Hematopoietic multipotent progenitor cell treated with erythropoietin and hydrocortisone succinate and interleukin-3 and kit ligand, for 8 days (in vitro differentiated cells): Measurements from ENCODE around the gene THNSL1.

ENCODE experiments used
- DNase-seq: peaks from one replicate; pipeline ENCODE4 v3.0.0-alpha.2; 2015

Gene THNSL1

GRCh38 chr10:25061125-25061524, 44.7 kb downstream of the THNSL1 start:
- DNase-seq: no peak

- no peak for DNase-seq
These were observed 45.5 kb downstream of the THNSL1 start for GRCh38 chr10:25061711-25062449.

- no peak for DNase-seq
These were observed 46.7 kb downstream of the THNSL1 start for GRCh38 chr10:25063157-25063556.

- no peak for DNase-seq
These were observed 47.2 kb downstream of the THNSL1 start for GRCh38 chr10:25063644-25064043.

GRCh38 chr10:25064401-25064800, 48.0 kb downstream of the THNSL1 start:
- DNase-seq: no peak

- DNase-seq: no peak
These were observed 49.5 kb downstream of the THNSL1 start for GRCh38 chr10:25065761-25066476.

- DNase-seq: no peak
These were observed 52.0 kb downstream of the THNSL1 start for GRCh38 chr10:25068152-25069058.

GRCh38 chr10:25071227-25071626, 54.8 kb downstream of the THNSL1 start:
- DNase-seq: no peak

- no peak for DNase-seq
These were observed 56.4 kb downstream of the THNSL1 start for GRCh38 chr10:25072786-25073185.

- no peak for DNase-seq
These were observed 59.4 kb downstream of the THNSL1 start for GRCh38 chr10:25075825-25076224.
